Kidney epithelial cell (primary cell): ENCODE measurements around the gene PAIP2. TPM values are rescaled to one million over a fixed set of nuclear protein-coding genes. Genes with fewer than 3 reads are reported as not detected.

Experiments used
- DNase-seq: peaks from one replicate; pipeline ENCODE4 v3.0.0-alpha.2; 2010; ENCODE audit warnings: low read depth
- H3K27me3 ChIP-seq: 2 replicates; pipeline ENCODE4 v1.6.0; 2011; ENCODE audit warnings: low read length; ENCODE audit not compliant: control insufficient read depth, insufficient read depth
- H3K36me3 ChIP-seq: 2 replicates; pipeline ENCODE4 v1.5.1; 2011; ENCODE audit warnings: low read length; ENCODE audit not compliant: control insufficient read depth, insufficient read depth
- H3K4me3 ChIP-seq: 2 replicates; pipeline ENCODE4 v1.5.1; 2011; ENCODE audit warnings: low read depth, mild to moderate bottlenecking, control low read depth, low read length
- total RNA-seq: library from RNA; depleted of rRNA; stranded (reverse); fragments of >200 nt; gene quantifications from 2 replicates; pipeline ENCODE4 v1.2.3, GENCODE V29; 2015
- TF ChIP-seq, protein P1 (sequence below): IDR thresholded peaks from 2 replicates; pipeline ENCODE4 v1.5.1; 2011; ENCODE audit warnings: mild to moderate bottlenecking, moderate library complexity, low read length, control low read depth, inconsistent platforms; ENCODE audit not compliant: insufficient read depth, poor library complexity, severe bottlenecking

Gene PAIP2
- total RNA-seq, 1 donor from 2014 or later: 72.9 TPM

DNA sequence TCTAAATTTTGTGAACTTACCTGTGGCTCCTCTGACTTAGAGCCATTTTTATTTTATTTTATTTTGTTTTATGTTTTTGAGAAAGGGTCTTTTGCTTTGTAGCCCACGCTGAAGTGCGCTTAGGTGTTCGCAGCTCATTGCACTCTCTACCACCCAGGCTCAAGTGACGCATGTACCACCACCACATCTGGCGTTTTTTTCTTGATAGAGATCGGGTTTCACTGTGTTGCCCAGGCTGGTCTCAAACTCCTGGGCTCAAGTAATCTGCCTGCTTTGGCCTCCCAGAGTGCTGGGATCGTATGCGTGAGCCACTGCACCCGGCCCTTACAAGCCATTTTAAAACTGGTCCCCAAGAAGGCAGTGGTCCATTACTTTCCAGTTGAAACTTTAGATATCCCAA lies 29.6 kb upstream of the PAIP2 start:
- no peak for DNase-seq
- peaks cover 3% of the 10 kb centered on the region for H3K36me3 ChIP-seq
- TF ChIP-seq, protein P1, sequence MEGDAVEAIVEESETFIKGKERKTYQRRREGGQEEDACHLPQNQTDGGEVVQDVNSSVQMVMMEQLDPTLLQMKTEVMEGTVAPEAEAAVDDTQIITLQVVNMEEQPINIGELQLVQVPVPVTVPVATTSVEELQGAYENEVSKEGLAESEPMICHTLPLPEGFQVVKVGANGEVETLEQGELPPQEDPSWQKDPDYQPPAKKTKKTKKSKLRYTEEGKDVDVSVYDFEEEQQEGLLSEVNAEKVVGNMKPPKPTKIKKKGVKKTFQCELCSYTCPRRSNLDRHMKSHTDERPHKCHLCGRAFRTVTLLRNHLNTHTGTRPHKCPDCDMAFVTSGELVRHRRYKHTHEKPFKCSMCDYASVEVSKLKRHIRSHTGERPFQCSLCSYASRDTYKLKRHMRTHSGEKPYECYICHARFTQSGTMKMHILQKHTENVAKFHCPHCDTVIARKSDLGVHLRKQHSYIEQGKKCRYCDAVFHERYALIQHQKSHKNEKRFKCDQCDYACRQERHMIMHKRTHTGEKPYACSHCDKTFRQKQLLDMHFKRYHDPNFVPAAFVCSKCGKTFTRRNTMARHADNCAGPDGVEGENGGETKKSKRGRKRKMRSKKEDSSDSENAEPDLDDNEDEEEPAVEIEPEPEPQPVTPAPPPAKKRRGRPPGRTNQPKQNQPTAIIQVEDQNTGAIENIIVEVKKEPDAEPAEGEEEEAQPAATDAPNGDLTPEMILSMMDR: no peak
- H3K27me3 ChIP-seq: no peaks in the 10 kb centered on the region
- H3K4me3 ChIP-seq: no peak overlapping the region

GRCh38 chr5:139314276-139314675 lies 27.4 kb upstream of the PAIP2 start:
- Histone ChIP-seq H3K27me3 (no peaks in the 10 kb centered on the region), H3K36me3 (peaks cover 3% of the 10 kb centered on the region), H3K4me3 (no peak overlapping the region)
- TF ChIP-seq, protein P1: no peak
- no peak for DNase-seq

- Histone ChIP-seq H3K36me3 (peaks cover 3% of the 10 kb centered on the region), H3K4me3 (no peak overlapping the region), H3K27me3 (no peaks in the 10 kb centered on the region)
- TF ChIP-seq, protein P1: no peak
- no peak for DNase-seq
These were observed 26.5 kb upstream of the PAIP2 start for GRCh38 chr5:139315056-139315615.

- TF ChIP-seq, protein P1: no peak
- Histone ChIP-seq H3K27me3 (no peaks in the 10 kb centered on the region), H3K4me3 (no peak overlapping the region), H3K36me3 (no peaks in the 10 kb centered on the region)
- no peak for DNase-seq
These were observed 5.8 kb upstream of the PAIP2 start for GRCh38 chr5:139335811-139336210.

DNA sequence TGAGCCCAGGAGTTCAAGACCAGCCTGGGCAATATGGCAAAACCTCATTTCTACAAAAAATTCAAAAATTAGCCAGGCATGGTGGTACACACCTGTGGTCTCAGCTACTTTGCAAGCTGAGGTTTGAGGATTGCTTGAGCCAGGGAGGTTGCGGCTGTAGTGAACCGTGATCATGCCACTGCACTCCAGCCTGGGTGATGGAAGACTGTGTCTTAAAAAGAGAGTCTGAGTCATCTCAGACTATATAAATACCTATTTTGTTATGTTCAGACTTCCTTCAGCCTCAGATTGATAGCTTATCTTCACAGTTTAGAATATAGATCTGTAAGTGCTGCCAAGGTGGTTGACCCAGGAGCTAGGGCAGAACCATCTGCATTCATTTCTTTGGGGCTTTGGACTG lies 1.6 kb upstream of the PAIP2 start:
- Histone ChIP-seq H3K27me3 (no peaks in the 10 kb centered on the region), H3K4me3 (no peak overlapping the region), H3K36me3 (no peaks in the 10 kb centered on the region)
- no peak for DNase-seq
- TF ChIP-seq, protein P1: no peak

DNA sequence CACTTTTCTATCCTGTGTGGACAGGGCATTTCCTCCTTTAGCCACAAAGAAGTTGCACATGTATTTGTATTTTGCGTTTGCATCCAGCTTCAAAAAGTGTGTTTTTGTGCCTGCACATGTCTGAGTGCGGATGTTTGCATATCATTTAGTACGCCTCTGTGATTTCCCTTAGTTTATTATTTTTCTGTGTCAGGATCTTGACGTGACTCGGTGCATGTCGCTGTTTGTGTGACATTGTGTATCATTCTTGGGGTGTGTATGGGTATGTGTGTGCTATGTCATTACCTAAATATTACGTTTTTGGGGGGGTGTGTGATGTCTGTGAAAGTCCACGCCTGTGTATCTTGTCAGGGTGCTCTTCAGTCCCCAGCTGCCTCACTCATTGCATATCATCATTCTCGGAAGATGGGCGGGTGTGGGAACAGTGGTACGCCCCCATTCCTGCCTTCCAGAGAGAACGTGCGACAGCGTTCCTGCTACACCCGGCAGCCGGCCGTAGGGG lies 416 bp upstream of the PAIP2 start:
- DNase-seq: no peak
- Histone ChIP-seq H3K27me3 (no peaks in the 10 kb centered on the region), H3K4me3 (peak overlapping the region; percentile 37), H3K36me3 (no peaks in the 10 kb centered on the region)
- TF ChIP-seq, protein P1: no peak
